Thoracic aorta (tissue), 2 donors: ENCODE results near the gene PDCD10. TPM values are rescaled to one million over a fixed set of nuclear protein-coding genes. Genes with fewer than 3 reads are reported as not detected.

Source experiments
- ATAC-seq: fragments of 150-250 bp; one replicate; pipeline ENCODE4 v1.8.0; 2017; ENCODE audit warnings: low read depth; ENCODE audit not compliant: insufficient number of reproducible peaks, low FRiP score
- DNase-seq: peaks from one replicate; pipeline ENCODE4 v3.0.0-alpha.2; 2020; ENCODE audit warnings: low spot score
- H3K27ac ChIP-seq, 2 donors: fragments of 200-600 bp; sonication (generic); 1 replicate in 1 of 2; 2 replicates in 1 of 2; pipeline ENCODE4 v1.5.1; 2016; ENCODE audit warnings: mild to moderate bottlenecking in 2 of 2, moderate library complexity in 2 of 2
- H3K27me3 ChIP-seq: fragments of 200-600 bp; sonication (generic); replicated peaks from 2 replicates; pipeline ENCODE4 v1.6.0; 2016; ENCODE audit warnings: mild to moderate bottlenecking; ENCODE audit not compliant: insufficient read depth
- H3K36me3 ChIP-seq: fragments of 200-600 bp; sonication (generic); one replicate; pipeline ENCODE4 v1.5.1; 2016
- H3K4me1 ChIP-seq, 2 donors: fragments of 200-600 bp; sonication (generic); 1 replicate in 1 of 2; 2 replicates in 1 of 2; pipeline versions ENCODE4 v1.5.1 to v1.6.0; 2016; ENCODE audit warnings: low read depth in 2 of 2, mild to moderate bottlenecking in 1 of 2; ENCODE audit not compliant: control insufficient read depth in 1 of 2
- H3K4me3 ChIP-seq: fragments of 200-600 bp; sonication (generic); 2 replicates; pipeline ENCODE4 v1.5.1; 2016; ENCODE audit warnings: mild to moderate bottlenecking
- H3K9me3 ChIP-seq: fragments of 200-600 bp; sonication (generic); 2 replicates; pipeline ENCODE4 v1.5.1; 2016
- CTCF ChIP-seq: fragments of 200-600 bp; sonication (generic); IDR thresholded peaks from one replicate; pipeline ENCODE4 v1.5.1; 2019; ENCODE audit warnings: antibody characterized with exemption
- total RNA-seq, 2 donors: library from RNA; depleted of rRNA; stranded (reverse); fragments of >200 nt; gene quantifications; one replicate each; pipeline versions ENCODE4 v1.1.0 to v1.2.3, GENCODE V29; 2016

The PDCD10 gene
- total RNA-seq, 2 donors from 2014 or later, result 55.5 to 77.3 TPM

GRCh38 chr3:167709690-167710089, 25.0 kb downstream of the PDCD10 start:
- H3K36me3 ChIP-seq, result peaks cover 14% of the 10 kb centered on the region
- H3K27me3 ChIP-seq, result no peaks in the 10 kb centered on the region
- H3K9me3 ChIP-seq, result no peaks in the 10 kb centered on the region
- H3K27ac ChIP-seq, result no peak overlapping the region
- no peak for TF ChIP-seq CTCF
- DNase-seq (no peak), ATAC-seq (no peak)
- no peaks in the 10 kb centered on the region for H3K4me1 ChIP-seq
- H3K4me3 ChIP-seq, result no peak overlapping the region

GRCh38 chr3:167705840-167706239, 28.9 kb downstream of the PDCD10 start:
- ATAC-seq, result no peak
- Histone ChIP-seq H3K9me3 (no peaks in the 10 kb centered on the region), H3K27me3 (no peaks in the 10 kb centered on the region), H3K27ac (no peak overlapping the region), H3K4me1 (no peaks in the 10 kb centered on the region), H3K36me3 (peaks cover 14% of the 10 kb centered on the region), H3K4me3 (no peak overlapping the region)
- TF ChIP-seq CTCF, result no peak
- DNase-seq, result no peak

- H3K9me3 ChIP-seq, result no peaks in the 10 kb centered on the region
- TF ChIP-seq CTCF, result no peak
- H3K27me3 ChIP-seq, result no peaks in the 10 kb centered on the region
- no peak overlapping the region for H3K4me3 ChIP-seq
- no peaks in the 10 kb centered on the region for H3K4me1 ChIP-seq
- ATAC-seq (no peak), DNase-seq (no peak)
- H3K27ac ChIP-seq, result no peak overlapping the region
- peaks cover 4% of the 10 kb centered on the region for H3K36me3 ChIP-seq
Observed at GRCh38 chr3:167700926-167701325, 33.8 kb downstream of the PDCD10 start.

GRCh38 chr3:167700046-167700445, 34.6 kb downstream of the PDCD10 start:
- H3K36me3 ChIP-seq, result peaks cover 4% of the 10 kb centered on the region
- H3K27me3 ChIP-seq, result no peaks in the 10 kb centered on the region
- H3K9me3 ChIP-seq, result no peaks in the 10 kb centered on the region
- ATAC-seq (no peak), DNase-seq (no peak)
- no peak for TF ChIP-seq CTCF
- no peak overlapping the region for H3K27ac ChIP-seq
- no peak overlapping the region for H3K4me3 ChIP-seq
- H3K4me1 ChIP-seq, result no peaks in the 10 kb centered on the region

DNA sequence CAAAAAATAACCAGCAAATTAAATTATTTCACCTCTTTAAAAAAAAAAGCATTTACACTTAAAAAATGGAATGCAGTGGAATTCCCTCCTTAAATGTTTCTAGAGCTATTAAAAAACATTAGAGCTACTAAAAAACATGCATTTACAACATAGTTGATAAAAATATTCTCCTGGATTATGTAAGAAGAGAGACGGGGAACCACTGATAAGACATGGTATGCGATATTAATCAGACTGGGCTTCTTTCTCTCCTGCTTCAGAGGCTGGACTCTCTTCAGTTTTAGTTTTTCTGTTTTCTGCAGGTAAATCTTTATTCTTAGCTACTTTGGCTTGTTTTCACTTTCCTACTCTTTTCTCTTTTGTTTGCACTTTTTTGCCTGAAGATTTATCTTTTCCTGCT, 40.6 kb downstream of the PDCD10 start:
- no peak for DNase-seq
- H3K27ac ChIP-seq, result no peak overlapping the region
- no peaks in the 10 kb centered on the region for H3K9me3 ChIP-seq
- no peak overlapping the region for H3K4me3 ChIP-seq
- H3K27me3 ChIP-seq, result no peaks in the 10 kb centered on the region
- TF ChIP-seq CTCF, result no peak
- peaks cover 8% of the 10 kb centered on the region for H3K36me3 ChIP-seq
- no peak for ATAC-seq
- H3K4me1 ChIP-seq, result no peaks in the 10 kb centered on the region
